ENCODE results near the gene GULP1.

DNA sequence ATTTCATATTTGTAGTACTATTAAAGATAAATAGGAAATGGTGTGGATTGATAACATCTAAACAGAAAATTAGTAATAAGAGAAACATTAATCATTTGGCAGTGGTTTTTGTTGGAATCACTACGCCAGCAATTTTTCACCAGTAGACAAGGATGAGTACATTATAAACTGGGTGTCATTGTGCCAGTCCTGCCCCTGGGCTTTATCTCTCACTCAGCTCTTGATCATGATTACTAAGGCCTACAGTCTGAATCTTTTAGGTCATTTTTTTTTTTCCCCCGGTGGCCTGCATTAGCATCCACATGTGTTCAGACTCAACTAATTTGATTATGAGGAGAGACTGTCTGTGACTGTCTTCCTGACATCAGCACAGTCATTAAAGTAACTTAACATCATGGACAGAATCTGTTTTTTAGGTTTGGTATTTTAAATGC lies 16.2 kb downstream of the GULP1 start:
- no peak for TF ChIP-seq CTCF (conservative IDR thresholded peaks at IDR 0.05)
- TF ChIP-seq ZFX (IDR thresholded peaks at IDR 0.05): no peak
